Measurements from ENCODE around the gene RAD51B.
"Not testable (repeated sequence)": the region's sequence is repeated elsewhere in the genome, so short reads cannot be mapped to it uniquely, and the experiment has no call there.

GRCh38 chr14:68221046-68221445, 401.5 kb downstream of the RAD51B start:
- not testable (repeated sequence) for TF ChIP-seq CTCF, POLR2A, EP300 (IDR thresholded peaks at IDR 0.05)

Measured in tibial nerve (tissue), 4 donors.